NCI-H748 treated with DMSO at 0.1 percent for 48 hours (cell line): Measurements from ENCODE around the gene SNCG.
"Not testable (repeated sequence)": the region's sequence is repeated elsewhere in the genome, so short reads cannot be mapped to it uniquely, and the experiment has no call there.

Source experiments
- DNase-seq: peaks from one replicate; lab custom pipeline; 2025; lab: John Stamatoyannopoulos, UW

Gene SNCG

DNA sequence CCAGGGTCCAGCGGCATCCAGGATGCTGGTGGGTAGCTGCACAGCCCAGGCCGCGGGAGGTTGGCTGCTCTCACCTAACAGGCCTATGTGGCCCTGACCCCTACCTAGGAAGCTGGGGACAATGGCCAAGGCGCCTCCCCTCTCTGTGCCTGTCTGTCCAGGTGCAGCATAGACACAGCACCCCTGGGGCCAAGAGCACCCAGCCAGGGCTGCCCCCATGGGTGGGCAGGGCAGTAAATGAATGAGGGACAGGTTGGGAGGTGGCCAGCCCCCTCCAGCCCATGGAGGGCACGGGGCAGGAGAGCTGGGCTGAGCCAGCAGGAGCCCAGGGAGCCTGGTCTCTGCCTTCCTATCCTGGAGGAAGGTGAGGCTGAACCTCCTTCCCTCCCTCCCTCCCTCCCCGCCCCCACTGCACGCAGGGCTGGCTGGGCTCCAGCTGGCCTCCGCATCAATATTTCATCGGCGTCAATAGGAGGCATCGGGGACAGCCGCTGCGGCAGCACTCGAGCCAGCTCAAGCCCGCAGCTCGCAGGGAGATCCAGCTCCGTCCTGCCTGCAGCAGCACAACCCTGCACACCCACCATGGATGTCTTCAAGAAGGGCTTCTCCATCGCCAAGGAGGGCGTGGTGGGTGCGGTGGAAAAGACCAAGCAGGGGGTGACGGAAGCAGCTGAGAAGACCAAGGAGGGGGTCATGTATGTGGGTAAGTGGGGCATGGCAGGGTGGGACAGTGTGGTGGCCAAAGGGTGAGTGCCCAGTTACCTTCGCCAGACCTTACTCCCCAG is at the start of gene SNCG:
Gene SNCG, plus strand, starts transcription at position 484 of the 785 bp plus-strand sequence. Its CDS starts 99 bp downstream, at position 583.
- no peak for DNase-seq

DNA sequence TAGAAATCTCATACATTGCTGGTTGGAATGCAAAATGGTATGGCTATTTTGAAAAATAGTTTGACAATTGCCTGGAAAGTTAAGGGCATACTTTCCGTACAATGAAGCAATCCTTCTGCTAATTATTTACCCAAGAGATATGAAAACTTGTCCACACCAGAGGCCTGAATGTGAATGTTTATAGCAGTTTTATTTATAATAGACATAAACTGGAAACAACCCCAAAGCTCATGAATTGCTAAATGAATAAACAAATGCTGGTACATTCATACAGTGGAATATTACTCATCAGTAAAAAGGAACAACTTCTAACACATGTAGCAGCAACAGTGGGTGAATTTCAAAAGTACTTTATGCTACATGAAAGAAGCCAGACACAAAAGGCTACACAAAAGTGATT is 43.7 kb upstream of the SNCG start:
- no peak for DNase-seq

DNA sequence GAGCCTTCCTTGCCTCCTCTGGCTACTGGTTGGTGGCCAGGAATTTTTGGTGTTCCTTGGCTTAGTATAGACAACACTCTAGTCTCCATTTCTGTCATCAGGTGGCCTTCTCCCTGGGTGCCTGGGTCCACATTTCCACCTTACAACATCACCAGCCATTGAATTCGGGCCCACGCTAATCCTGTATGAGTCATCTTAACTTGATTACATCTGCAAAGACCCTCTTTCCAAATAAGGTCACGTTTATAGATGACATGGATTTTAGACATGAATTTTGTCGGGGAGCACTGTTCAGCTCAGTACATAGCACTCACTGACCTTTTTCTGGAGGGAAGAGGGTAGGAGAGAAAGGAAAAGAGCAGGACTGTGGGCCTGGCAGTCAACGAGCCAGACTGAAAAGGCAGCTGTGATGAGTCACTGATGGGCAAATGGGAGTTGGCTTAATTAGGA is 40.4 kb upstream of the SNCG start:
- DNase-seq = no peak

DNA sequence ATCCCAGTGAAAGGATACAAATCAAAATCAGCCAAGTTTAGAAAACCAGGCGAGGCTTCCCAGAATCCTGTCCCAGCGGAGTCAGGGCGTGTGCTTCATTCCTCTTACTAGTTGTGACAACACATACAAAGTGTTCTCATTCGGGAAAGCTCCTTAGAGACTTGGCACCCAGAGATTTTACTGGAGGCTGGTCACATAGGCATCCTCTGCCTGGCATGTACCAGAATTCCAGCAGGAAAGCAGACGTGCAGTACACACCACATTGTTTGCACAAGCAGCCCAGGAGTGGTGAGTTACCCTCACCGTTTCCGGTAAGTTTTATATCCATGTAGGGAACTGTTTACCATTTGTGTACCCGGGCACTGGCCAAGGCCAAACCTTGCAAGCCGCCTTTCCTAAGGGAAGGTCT is 35.8 kb upstream of the SNCG start:
- no peak for DNase-seq

DNA sequence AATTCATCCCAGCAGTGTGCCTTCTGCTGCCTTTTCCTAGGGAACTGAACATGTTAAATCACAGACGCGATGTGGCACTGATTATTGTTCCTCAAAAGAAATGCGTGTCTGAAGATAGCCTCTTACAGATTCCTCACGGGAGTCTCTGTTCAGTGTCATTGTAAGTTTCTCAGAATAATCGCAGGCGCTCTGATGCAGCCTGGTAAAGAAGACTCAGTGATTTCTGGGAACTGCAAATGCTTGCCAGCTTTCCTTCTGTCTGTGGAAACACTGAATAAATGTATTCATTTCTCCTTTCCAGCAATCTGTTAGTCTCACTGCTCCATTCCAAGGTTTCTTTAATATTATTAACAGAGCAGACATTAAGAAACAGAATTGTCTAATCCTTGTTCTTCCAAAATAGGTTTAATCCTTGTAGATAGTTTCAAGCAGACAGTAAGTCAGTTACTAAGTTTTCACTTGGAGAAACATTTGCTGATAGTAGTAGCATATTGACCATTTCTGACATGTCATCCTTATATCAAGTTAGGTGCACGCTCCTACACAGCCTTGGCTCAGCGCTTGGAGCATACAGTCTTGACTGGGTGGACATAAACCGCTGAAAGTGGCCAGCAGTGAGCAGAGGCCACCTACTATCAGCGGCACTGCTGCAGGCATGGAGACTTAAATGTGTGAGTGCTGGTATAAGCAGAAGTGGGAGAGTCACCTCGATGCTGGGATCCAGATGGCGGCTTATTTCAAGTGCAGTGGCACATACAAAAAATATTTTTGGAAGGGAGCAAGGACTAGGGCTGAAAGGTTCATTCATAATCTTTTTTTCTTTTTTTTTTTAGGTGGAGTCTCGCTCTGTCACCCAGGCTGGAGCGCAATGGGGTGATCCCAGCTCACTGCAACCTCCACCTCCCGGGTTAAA is 28.7 kb upstream of the SNCG start:
- no peak for DNase-seq

DNA sequence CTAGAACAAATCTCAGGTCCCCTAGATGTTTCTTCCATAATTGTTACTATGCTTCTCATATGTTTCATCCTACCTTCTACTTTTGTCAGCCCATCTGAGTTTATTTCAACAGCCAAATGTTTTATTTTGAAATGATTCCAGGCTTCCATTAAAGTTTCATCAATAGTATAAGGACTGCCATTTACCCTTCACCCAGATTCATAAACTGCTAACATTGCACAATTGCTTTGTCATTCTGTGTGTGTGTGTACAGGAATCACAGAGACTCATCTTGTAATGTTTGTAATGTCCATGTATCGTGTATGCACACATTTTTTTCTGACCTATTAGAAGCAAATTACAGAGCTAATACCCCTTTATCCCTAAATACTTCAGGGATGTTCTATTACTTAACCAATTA is 26.5 kb upstream of the SNCG start:
- DNase-seq = no peak

DNA sequence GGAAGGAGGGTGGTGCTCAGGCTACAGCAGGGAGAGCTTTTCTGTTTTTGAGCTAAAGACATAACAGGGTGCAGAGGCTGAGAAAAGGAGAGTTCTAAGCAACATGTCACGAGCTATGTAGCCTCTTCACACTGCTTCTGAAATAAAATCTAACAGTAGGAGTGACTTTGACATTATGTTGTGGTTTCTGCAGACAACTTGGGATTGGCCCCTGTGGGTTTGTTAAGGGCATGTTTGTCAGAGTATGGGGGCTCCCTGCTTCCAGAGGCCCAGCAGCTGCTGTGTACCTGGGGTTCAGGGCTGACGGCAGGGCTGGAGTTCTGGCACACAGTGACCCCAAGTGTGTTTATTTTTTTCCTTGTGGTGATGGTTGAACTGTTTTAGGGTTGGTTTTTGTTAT is 25.7 kb upstream of the SNCG start:
- DNase-seq = no peak

DNA sequence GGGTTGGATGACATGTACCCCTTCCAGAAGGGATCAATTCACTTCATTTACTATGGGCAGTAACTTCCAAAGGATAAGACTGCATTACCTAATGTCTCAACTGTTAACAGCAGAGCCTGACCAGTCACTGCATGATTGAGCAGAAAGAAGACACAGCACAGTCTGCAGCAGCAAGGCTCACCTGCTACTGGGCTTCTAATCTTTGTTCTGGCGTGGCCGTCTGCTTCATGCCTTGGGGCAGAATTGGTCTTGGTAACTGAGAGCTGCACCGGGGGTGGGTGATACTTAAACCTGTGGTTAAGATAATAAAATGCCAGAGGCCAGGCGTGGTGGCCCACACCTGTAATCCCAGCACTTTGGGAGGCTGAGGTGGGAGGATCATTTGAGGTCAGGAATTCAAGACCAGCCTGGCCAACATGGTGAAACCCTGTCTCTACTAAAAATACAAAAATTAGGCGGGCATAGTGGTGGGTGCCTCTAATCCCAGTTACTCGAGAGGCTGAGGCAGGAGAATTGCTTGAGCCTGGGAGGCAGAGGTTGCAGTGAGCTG is 24.2 kb upstream of the SNCG start:
- not testable (repeated sequence) for DNase-seq

DNA sequence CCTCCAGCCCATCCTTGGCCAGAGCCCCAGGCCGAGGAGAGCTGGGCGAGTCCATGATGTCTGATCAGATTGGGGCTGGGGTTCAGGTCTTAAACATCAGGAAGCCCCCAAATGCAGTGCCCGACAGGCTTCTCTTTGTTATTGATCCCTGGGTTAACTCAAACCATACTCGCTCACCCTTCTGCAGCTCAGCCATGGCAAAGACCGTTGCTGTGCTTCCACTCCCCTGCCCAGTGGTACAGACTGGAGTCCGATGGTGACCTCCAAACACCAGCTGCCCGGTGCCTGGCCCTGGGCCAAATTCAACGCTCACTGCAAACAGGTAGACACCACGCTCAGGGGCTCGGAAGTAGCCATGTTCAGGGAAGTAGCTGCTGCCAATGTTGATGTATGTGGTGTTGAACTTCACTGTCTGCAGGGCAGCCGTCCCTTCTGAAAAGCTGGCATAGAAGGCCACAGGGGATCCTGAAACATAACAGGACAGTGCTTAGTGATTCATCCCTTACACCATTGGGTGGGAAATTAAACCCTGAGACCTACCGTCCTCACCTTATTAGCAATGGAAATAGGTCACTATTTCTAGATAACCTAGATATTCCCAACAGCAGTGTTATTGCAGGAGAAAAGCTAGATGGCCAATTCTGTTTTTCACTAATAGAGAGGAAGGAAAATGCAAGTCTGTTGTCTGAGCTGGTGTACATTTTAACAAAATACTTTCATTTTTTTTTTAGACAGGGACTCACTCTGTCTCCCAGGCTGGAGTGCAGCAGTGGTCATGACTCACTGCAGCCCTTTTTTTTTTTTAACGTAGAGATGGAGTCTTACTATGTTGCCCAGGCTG is 21.5 kb upstream of the SNCG start:
- no peak for DNase-seq

DNA sequence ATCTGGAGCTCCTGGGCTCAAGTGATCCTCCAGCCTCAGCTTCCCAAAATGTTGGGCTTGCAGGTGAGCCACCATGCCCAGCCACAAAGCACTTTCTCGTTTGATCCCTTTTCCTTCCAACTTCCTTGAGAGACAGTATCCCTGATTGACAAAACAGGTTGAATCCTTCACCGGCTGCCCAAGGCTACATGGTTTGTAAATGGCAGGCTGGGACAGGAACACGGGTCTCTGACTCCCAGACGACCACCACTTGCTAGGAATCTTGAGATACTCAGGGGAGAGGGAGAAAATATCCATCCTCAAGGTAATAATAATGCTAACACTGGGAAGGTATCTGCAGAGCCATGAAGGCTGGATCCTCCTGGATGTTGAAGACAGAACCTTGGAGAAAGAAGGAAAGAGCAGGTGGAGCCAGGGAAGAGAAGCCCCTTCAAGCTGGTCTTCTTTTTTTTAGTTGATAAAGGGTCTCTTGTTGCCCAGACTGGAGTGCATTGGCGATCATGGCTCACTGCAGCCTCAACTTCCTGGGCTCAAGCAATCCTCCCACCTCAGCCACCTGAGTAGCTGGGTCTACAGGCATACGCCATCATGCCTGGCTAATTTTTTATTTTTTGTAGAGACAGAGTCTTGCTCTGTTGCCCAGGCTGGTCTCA is 20.8 kb upstream of the SNCG start:
- no peak for DNase-seq

DNA sequence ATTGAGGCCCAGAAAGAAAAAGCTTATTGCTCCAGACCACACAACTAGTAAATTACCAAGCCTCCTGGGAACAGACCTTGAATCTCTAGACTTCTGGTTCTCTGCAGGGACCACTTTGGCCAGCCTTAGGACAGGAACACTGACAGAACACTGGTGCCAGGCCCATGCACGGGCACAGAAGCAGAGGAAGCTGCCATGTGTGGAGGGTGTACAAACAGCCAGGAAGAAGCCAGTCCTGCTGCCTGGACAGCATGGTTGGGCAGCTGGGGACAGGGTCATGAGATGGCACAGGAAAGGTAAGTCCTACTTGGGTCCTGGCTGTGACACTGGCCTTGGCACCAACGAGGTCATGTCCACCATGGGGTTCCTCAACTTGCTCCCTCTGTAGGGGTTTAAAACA is 20.1 kb upstream of the SNCG start:
- DNase-seq = no peak

DNA sequence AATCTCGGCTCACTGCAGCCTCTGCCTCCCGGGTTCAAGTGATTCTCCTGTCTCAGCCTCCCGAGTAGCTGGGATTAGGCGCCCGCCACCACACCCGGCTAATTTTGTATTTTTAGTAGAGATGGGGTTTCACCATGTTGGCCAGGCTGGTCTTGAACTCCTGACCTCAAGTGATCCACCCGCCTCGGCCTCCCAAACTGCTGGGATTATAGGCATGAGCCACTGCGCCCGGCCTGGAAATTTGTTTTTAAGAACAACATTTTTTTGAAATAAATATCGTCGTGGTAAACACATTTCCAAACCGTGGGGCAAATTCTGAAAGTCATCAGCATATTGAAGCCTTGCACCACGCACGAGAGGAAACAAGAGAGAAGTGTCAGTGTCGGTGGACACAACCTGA is 18.3 kb upstream of the SNCG start:
- not testable (repeated sequence) for DNase-seq

DNA sequence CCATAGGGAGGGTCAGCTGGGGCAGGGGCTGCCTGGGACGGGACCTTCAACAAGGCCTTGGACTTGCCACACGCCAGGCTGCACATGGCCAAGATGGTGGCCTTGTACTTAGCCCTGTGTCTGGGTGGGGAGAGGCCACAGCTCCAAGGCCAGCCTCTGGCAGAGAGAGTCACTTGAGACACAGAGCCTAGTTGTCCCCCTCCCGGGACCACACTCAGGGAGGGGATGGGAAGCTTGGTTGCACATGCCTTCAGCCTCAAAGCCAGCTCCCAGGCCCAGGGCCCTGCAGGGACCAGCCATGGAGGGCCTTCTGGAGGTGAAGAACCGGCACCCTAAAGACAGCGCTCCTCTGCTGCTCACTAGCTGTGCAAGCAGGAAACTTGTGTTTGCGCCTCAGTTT is 17.7 kb upstream of the SNCG start:
- DNase-seq = no peak

DNA sequence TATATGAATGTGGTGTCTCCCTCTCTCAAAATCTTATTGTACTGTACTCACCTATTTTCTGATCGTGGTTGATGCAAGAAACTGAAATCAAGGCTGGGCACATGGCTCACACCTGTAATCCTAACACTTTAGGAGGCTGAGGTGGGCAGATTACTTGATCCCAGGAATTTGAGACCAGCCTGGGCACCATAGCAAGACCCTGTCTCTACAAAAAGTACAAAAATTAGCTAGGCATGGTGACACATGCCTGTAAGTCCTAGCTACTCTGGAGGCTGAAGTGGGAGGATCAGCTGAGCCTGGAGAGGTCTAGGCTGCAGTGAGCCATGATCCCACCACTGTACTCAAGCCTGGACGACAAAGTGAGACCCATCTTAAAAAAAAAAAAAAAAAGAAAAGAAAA is 17.0 kb upstream of the SNCG start:
- DNase-seq = no peak

DNA sequence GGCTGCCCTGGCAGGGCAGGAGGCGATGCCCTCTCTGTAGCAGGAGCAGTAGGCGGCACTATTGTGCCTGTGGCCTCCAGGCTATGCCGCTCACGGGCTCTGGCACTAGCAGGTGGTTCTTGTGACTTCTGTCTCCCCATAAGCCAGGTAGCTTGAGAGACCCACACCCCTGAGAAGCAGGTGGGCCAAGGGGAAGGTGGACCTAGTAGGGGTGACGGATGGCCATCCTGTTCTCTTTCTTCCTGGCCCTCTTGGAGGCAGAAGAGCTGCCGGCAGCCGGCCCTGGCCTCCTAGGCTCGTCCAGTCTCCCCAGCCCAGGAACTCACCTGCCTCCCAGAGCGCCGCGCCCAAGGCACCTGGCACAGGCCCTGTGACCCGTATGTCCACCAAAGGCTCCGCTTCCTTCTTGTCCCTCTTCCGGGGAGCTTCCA is 16.4 kb upstream of the SNCG start:
- DNase-seq = no peak

DNA sequence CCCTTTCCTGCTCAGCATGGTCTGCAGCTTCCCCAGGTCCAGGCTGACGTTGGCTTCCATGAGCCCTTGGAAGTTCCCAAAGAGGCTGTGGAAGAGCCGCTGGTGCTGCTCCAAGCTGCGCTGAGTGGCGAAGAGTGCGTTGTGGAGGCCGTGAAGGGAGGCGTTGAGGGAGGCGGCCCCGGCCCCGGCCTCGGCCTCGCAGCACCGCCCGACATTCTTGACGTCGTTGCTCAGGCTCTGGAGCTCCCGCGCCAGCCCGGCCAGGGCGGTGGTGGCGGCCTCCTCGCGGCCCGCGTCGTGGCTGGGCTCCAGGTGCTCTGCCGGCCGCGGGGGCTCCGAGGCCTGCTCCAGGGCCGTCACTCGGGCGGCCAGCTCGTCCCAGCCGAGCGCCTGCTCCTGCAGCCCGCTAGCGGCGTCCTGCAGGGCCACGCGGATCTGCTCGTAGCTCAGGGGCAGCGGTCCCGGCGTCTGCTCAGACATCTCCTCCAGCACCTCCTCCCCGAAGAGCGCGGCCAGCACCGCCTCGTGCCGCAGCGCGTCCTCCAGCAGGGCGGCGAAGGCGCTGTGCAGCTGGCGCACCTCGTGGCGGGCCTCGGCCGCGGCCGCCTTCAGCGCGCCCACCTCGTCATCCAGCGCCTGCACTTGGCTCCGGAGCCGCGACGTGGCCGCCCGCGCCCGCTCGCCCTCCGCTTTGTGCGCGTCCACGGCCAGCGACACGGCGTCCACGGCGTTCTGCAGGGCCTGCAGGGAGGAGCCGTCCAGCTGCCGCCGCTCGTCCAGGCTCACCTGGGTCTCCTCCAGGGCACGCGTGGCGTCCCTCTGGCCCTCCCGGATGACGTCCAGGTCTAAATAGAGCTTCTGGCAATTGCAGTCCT is 15.7 kb upstream of the SNCG start:
- no peak for DNase-seq

DNA sequence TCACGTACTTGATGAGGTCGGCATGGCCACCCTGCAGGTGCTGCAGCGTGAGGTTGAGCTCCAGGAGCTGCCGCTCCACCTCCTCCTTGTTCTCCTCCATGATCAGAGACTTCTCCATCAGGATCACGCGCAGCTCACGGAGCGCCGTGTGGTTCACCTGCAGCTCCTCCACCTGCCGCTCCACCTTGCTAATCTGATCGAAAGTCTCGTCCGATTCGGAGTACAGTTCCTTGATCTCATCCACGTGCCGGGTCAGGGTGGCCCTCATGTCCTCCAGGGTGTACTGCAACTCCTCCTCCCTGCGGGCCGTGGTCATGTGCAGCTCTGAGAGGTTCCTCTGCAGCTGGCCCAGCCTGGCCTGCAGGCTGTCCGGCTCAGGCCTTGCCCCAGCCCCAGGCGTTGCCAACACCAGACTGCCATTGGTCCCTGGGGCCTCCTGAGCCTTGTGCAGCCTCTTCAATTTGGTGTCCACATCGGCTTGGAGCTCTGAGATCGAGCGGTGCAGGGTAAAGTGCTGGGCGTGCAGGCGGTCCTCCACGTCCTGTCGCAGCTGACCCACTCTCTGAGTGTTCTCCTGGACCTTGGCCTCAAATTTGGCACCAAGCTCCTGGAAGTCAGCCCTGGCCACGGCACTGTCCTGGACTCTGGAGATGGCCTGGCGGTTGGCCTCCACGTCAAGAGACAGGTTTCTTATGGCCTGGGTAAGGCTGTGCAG is 14.9 kb upstream of the SNCG start:
- DNase-seq = no peak

DNA sequence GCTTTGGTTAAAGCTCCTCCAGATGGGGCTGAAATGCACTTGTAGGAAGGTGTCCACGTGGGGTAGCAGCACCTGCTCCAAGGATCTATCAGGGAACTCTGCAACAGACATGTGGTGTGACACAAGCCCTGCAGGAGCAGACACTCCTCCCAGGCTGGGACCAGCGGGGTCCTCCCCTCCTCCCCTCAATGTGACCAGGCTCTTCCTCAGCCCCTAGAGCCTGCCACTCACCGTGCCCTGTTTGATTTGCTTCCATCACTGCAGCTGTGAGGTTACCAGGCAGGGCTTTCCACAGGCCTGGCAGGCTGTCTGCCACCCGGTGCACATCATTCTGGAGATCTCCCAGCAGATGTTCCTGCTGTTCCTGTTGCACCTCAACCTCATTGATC is 14.4 kb upstream of the SNCG start:
- no peak for DNase-seq

DNA sequence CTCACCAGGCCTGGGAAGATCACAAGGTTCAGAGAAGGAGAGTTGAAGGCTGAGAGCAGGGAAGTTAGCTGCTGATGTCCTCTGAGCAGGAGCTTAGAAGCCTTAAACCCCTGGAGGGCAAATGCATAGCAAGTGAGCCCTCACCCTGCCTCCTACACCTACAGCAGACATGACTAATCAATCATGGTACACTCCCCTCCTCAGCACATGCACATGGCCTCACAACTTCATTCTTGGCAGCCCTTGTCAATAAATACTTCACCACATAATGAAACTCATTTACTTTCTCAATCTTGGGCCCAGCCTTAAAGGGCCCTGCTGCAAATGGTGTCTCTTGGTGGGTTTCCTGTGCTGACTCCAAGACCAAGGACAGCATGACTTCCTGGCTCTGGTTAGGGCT is 13.9 kb upstream of the SNCG start:
- no peak for DNase-seq

DNA sequence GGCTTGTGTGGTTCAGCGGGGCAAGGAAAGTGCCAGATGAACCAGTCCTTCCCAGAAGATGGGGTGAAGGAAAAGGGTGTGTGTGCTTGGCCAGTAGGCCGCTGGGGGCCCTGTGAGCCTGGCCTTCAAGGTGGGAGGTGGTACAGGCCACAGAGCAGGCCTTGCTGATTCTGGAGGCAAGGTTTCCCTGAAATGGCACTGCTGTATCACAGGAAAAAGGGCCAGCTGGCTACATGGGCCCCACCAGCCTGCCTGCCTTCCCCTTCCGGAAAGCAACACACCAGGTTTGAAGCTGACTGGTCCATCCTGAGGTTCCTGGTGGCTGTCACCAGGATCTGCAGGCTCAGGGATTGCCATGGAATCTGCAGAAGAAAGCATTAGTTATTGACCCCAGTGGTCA is 13.5 kb upstream of the SNCG start:
- no peak for DNase-seq
